ENCODE measurements around the gene ARMC6. TPM values are rescaled to one million over a fixed set of nuclear protein-coding genes. Genes with fewer than 3 reads are reported as not detected.

ARMC6 gene
- total and polyA plus RNA-seq, 2 of the 13 experiments (the other 11 are each of a cell fraction or from before 2014, with no cell fraction given): 16.2 to 36.8 TPM

GRCh38 chr19:19033426-19034203, at the start of gene ARMC6, which contains the start of gene SUGP2 (continued):
- TF ChIP-seq DZIP1 (CRISPR knock-in tag; IDR thresholded peaks at IDR 0.05): 0 out of 2 replicates have a peak, but pooled peaks have one; percentile 89
- peak; percentile 77; the same call in 1 of the 2 replicates for TF ChIP-seq ZNF788 (CRISPR knock-in tag; IDR thresholded peaks at IDR 0.05; ENCODE audit: borderline replicate concordance)
- TF ChIP-seq SP5 (CRISPR knock-in tag; IDR thresholded peaks at IDR 0.05; ENCODE audit: borderline replicate concordance, low read depth): peak; percentile 34; the same call in 1 of the 2 replicates
- no peak for TF ChIP-seq TCF7L2 (IDR thresholded peaks at IDR 0.05; ENCODE audit: low read depth, low read length)
- peak; percentile 82 for TF ChIP-seq ETV5 (CRISPR knock-in tag; IDR thresholded peaks at IDR 0.05; ENCODE audit: borderline replicate concordance)
- TF ChIP-seq ZSCAN25 (CRISPR knock-in tag; IDR thresholded peaks at IDR 0.05): peak; percentile 67; the same call in 1 of the 2 replicates
- peak; percentile 93 for TF ChIP-seq KDM5B (CRISPR knock-in tag; IDR thresholded peaks at IDR 0.05; ENCODE audit: borderline replicate concordance)
- 0 out of 2 replicates have a peak, but pooled peaks have one; percentile 62 for TF ChIP-seq ONECUT2 (CRISPR knock-in tag; IDR thresholded peaks at IDR 0.05)
- no peak for TF ChIP-seq PLRG1 (conservative IDR thresholded peaks at IDR 0.05)
- peak; percentile 89 for TF ChIP-seq KLF13 (CRISPR knock-in tag; IDR thresholded peaks at IDR 0.05)
- peak; percentile 57 for TF ChIP-seq BRF2 (CRISPR knock-in tag; IDR thresholded peaks at IDR 0.05)
- peak; percentile 82 for TF ChIP-seq HOXA3 (CRISPR knock-in tag; IDR thresholded peaks at IDR 0.05)
- TF ChIP-seq SP1 (IDR thresholded peaks at IDR 0.05): no peak
- peak; percentile 68 for TF ChIP-seq SP1 (CRISPR knock-in tag; IDR thresholded peaks at IDR 0.05)
- peak; percentile 90 for TF ChIP-seq ZNF782 (CRISPR knock-in tag; IDR thresholded peaks at IDR 0.05; ENCODE audit: borderline replicate concordance)
- no peak for TF ChIP-seq SRSF9 (IDR thresholded peaks at IDR 0.05; ENCODE audit: borderline replicate concordance, insufficient read depth, low read depth, low read length, poor library complexity, severe bottlenecking)
- no peak for TF ChIP-seq U2AF1 (optimal IDR thresholded peaks at IDR 0.05; ENCODE audit: low read depth, low read length)
- 0 out of 2 replicates have a peak, but pooled peaks have one; percentile 10 for TF ChIP-seq KDM1A (CRISPR knock-in tag; IDR thresholded peaks at IDR 0.05)
- peak; percentile 73 for TF ChIP-seq ZNF598 (CRISPR knock-in tag; IDR thresholded peaks at IDR 0.05; ENCODE audit: borderline replicate concordance)
- peak; percentile 85 for TF ChIP-seq ARHGAP35 (CRISPR knock-in tag; IDR thresholded peaks at IDR 0.05; ENCODE audit: borderline replicate concordance)
- TF ChIP-seq ZNF570 (CRISPR knock-in tag; IDR thresholded peaks at IDR 0.05; ENCODE audit: borderline replicate concordance): no peak
- no peak for TF ChIP-seq STAG1 (CRISPR knock-in tag; IDR thresholded peaks at IDR 0.05)
- TF ChIP-seq ZNF562 (CRISPR knock-in tag; IDR thresholded peaks at IDR 0.05; ENCODE audit: borderline replicate concordance): peak; percentile 93; the same call in 1 of the 2 replicates
- peak; percentile 98 for TF ChIP-seq ZNF136 (CRISPR knock-in tag; IDR thresholded peaks at IDR 0.05; ENCODE audit: low read depth)
- 0 out of 2 replicates have a peak, but pooled peaks have one; percentile 12 for TF ChIP-seq HOMEZ (CRISPR knock-in tag; IDR thresholded peaks at IDR 0.05; ENCODE audit: low read depth)
- peak; percentile 53; the same call in 1 of the 2 replicates for TF ChIP-seq ZNF160 (CRISPR knock-in tag; IDR thresholded peaks at IDR 0.05)

Measured in HepG2 (cell line).